CD4-positive, alpha-beta T cell treated with Interleukin-17A for 4 hours (primary cell): Measurements from ENCODE around the gene TDP1.

Experiments
- DNase-seq: peaks from one replicate; pipeline ENCODE4 v3.0.0-alpha.2; 2020; ENCODE audit warnings: mixed read lengths

Gene TDP1

GRCh38 chr14:89947344-89947743 lies 8.4 kb upstream of the TDP1 start:
- DNase-seq: no peak

GRCh38 chr14:89952576-89952975 lies 3.2 kb upstream of the TDP1 start:
- DNase-seq: no peak

- DNase-seq: no peak
Observed at GRCh38 chr14:89953602-89954001, 2.1 kb upstream of the TDP1 start.

GRCh38 chr14:89954070-89955021 lies 1.4 kb upstream of the TDP1 start, which contains the start of gene EFCAB11:
Gene EFCAB11 (minus strand): TSS chr14:89954730. CDS start chr14:89954660, 70 bp downstream.
- DNase-seq: peak; percentile 95

- DNase-seq: no peak
Observed at GRCh38 chr14:89955022-89955744, 544 bp upstream of the TDP1 start.

- no peak for DNase-seq
Observed at GRCh38 chr14:89956661-89957009, 908 bp downstream of the TDP1 start.

GRCh38 chr14:89957376-89957775 lies 1.6 kb downstream of the TDP1 start:
- no peak for DNase-seq

GRCh38 chr14:89957791-89958190 lies 2.1 kb downstream of the TDP1 start:
- DNase-seq: no peak

GRCh38 chr14:89958966-89959365 lies 3.2 kb downstream of the TDP1 start:
- DNase-seq: no peak

- DNase-seq: no peak
Observed at GRCh38 chr14:89959853-89960445, 4.2 kb downstream of the TDP1 start.

GRCh38 chr14:89960914-89961313 lies 5.2 kb downstream of the TDP1 start:
- no peak for DNase-seq

- DNase-seq: no peak
Observed at GRCh38 chr14:89963288-89963978, 7.7 kb downstream of the TDP1 start.

GRCh38 chr14:89965839-89966238 lies 10.1 kb downstream of the TDP1 start:
- no peak for DNase-seq

GRCh38 chr14:89973234-89973823 lies 17.6 kb downstream of the TDP1 start:
- peak; percentile 62 for DNase-seq

- no peak for DNase-seq
Observed at GRCh38 chr14:89977668-89978067, 21.9 kb downstream of the TDP1 start.

GRCh38 chr14:89978656-89979055 lies 22.9 kb downstream of the TDP1 start:
- no peak for DNase-seq

- DNase-seq: no peak
Observed at GRCh38 chr14:89983375-89983774, 27.6 kb downstream of the TDP1 start.

- no peak for DNase-seq
Observed at GRCh38 chr14:89986462-89987160, 30.9 kb downstream of the TDP1 start.

- DNase-seq: no peak
Observed at GRCh38 chr14:89987161-89987475, 31.4 kb downstream of the TDP1 start.

GRCh38 chr14:89988787-89989186 lies 33.1 kb downstream of the TDP1 start:
- DNase-seq: no peak

- no peak for DNase-seq
Observed at GRCh38 chr14:89990218-89990617, 34.5 kb downstream of the TDP1 start.

- no peak for DNase-seq
Observed at GRCh38 chr14:89990623-89991275, 35.0 kb downstream of the TDP1 start.
